C4-2B (cell line): ENCODE data around the gene FUT7.
A peak's percentile ranks its signal among the peaks of the same experiment; 100 is the strongest.

Source experiments
- H3K27ac ChIP-seq: fragments of 450-650 bp; 2 replicates; pipeline ENCODE4 v1.5.1; 2017
- ZFX ChIP-seq: fragments of 450-650 bp; IDR thresholded peaks from 2 replicates; pipeline ENCODE4 v1.6.1; 2017
- TF ChIP-seq, protein P1 (sequence below): fragments of 450-650 bp; conservative IDR thresholded peaks from 2 replicates; pipeline ENCODE4 v1.5.1; 2017; ENCODE audit warnings: mild to moderate bottlenecking

Gene FUT7

GRCh38 chr9:137044037-137044436 is 12.1 kb upstream of the FUT7 start:
- peak overlapping the region; percentile 94 for H3K27ac ChIP-seq
- TF ChIP-seq ZFX: no peak
- TF ChIP-seq, protein P1, sequence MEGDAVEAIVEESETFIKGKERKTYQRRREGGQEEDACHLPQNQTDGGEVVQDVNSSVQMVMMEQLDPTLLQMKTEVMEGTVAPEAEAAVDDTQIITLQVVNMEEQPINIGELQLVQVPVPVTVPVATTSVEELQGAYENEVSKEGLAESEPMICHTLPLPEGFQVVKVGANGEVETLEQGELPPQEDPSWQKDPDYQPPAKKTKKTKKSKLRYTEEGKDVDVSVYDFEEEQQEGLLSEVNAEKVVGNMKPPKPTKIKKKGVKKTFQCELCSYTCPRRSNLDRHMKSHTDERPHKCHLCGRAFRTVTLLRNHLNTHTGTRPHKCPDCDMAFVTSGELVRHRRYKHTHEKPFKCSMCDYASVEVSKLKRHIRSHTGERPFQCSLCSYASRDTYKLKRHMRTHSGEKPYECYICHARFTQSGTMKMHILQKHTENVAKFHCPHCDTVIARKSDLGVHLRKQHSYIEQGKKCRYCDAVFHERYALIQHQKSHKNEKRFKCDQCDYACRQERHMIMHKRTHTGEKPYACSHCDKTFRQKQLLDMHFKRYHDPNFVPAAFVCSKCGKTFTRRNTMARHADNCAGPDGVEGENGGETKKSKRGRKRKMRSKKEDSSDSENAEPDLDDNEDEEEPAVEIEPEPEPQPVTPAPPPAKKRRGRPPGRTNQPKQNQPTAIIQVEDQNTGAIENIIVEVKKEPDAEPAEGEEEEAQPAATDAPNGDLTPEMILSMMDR: no peak

GRCh38 chr9:137042751-137043727 is 11.2 kb upstream of the FUT7 start:
- TF ChIP-seq, protein P1: no peak
- no peak for TF ChIP-seq ZFX
- H3K27ac ChIP-seq: peak overlapping the region; percentile 94

- no peak overlapping the region for H3K27ac ChIP-seq
- TF ChIP-seq ZFX: no peak
- TF ChIP-seq, protein P1: no peak
These were observed 9.2 kb upstream of the FUT7 start for GRCh38 chr9:137041124-137041523.

GRCh38 chr9:137040568-137040967 is 8.7 kb upstream of the FUT7 start:
- no peak overlapping the region for H3K27ac ChIP-seq
- TF ChIP-seq, protein P1: no peak
- TF ChIP-seq ZFX: no peak

DNA sequence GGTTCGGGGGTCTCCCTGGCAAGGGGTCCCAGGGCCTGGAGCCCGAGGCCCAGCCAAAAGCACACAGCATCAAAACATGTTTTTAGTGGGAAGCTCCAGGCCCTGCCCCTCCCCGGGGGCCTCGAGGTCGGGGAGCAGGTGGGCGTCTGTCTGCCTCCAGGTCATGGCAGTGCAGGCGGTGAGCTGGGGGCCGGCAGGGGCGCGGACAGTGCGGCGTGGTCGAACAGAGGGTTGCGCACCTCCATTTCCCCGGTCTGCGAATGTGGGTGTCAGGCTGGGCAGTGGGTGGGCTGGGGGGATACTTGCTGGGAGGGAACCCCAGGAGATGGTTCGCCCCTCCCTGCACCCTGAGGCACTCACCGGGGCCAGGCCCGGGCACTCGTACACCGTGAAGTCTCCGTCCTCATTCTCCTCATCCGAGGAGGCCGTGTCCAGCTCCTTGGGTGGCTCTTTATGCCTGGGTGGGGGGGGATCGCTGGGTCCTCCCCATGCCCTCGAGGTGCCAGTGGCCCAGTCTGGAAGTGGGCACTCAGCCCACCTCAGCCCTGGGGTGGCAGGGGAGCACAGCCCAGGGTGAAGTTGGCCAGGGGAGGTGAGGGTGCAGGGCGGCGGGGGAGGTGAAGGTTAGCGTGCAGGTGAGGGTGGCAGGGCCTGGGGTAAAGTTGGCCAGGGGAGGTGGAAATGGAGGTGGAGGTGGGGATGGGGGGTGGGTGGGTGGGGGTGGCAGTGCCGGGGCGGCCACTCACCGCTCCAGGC is 7.9 kb upstream of the FUT7 start:
- no peak overlapping the region for H3K27ac ChIP-seq
- no peak for TF ChIP-seq ZFX
- TF ChIP-seq, protein P1: no peak

DNA sequence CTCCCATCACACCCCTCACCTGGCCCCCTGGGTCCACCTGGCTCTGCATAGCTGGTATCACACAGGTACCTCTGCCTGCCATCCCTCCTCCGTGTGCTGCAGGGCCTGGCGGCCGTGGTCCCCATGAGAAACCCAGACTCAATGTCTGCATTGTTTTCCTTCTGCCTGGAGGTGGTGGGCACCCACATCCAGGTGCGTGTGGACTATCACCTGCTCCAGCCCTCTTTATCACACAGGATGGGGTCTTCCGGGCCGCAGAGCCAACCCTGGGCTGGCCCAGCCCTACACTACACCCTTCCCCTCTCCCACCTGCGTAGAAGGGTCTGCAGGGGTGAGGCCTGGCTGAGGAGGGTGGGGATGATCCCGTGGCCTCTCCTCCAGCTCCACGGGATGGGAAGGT is 7.0 kb upstream of the FUT7 start:
- no peak overlapping the region for H3K27ac ChIP-seq
- TF ChIP-seq, protein P1: no peak
- no peak for TF ChIP-seq ZFX

- TF ChIP-seq, protein P1: no peak
- no peak for TF ChIP-seq ZFX
- H3K27ac ChIP-seq: no peak overlapping the region
These were observed 5.6 kb upstream of the FUT7 start for GRCh38 chr9:137037483-137037882.
